Suprapubic skin (tissue), 4 donors: ENCODE measurements around the gene DCST1. TPM values are rescaled to one million over a fixed set of nuclear protein-coding genes. Genes with fewer than 3 reads are reported as not detected.

ENCODE experiments used
- DNase-seq, 2 donors: peaks; one replicate each; pipeline ENCODE4 v3.0.0-alpha.2; 2019; ENCODE audit warnings: low spot score in 2 of 2
- H3K27ac ChIP-seq: fragments of 200-600 bp; sonication (generic); one replicate; pipeline ENCODE4 v1.5.1; 2019
- H3K27me3 ChIP-seq: fragments of 200-600 bp; sonication (generic); one replicate; pipeline ENCODE4 v1.5.1; 2019
- H3K36me3 ChIP-seq: fragments of 200-600 bp; sonication (generic); one replicate; pipeline ENCODE4 v1.5.1; 2019
- H3K4me1 ChIP-seq: fragments of 200-600 bp; sonication (generic); one replicate; pipeline ENCODE4 v1.5.1; 2019
- H3K4me3 ChIP-seq: fragments of 200-600 bp; sonication (generic); one replicate; pipeline ENCODE4 v1.5.1; 2019; ENCODE audit warnings: mild to moderate bottlenecking
- H3K9me3 ChIP-seq: fragments of 200-600 bp; sonication (generic); one replicate; pipeline ENCODE4 v1.5.1; 2019
- EP300 ChIP-seq: sonication (generic); formaldehyde crosslinking; IDR thresholded peaks from one replicate; pipeline ENCODE4 v1.6.1; 2017; ENCODE audit warnings: antibody characterized with exemption
- POLR2A ChIP-seq, 2 donors: fragments of 450-650 bp; IDR thresholded peaks; one replicate each; pipeline ENCODE4 v1.6.1; 2017; ENCODE audit warnings: antibody characterized with exemption in 2 of 2, mild to moderate bottlenecking in 2 of 2, moderate library complexity in 2 of 2
- POLR2AphosphoS5 ChIP-seq, 3 donors: sonication (generic); formaldehyde crosslinking; IDR thresholded peaks; one replicate each; pipeline ENCODE4 v1.6.1; 2017; ENCODE audit warnings: antibody characterized with exemption in 3 of 3
- WGBS: methylation state at CpG from one replicate; pipeline ENCODE4 v1.1.5; 2018; 5-methylcytosine and 5-hydroxymethylcytosine counted together
- total RNA-seq, 4 donors: library from RNA; depleted of rRNA; stranded (reverse); fragments of >200 nt; gene quantifications; one replicate each; pipeline ENCODE4 v1.1.0, GENCODE V29; 2016
- TF ChIP-seq, protein P1 (sequence below), 2 donors: fragments of 200-600 bp in 1 of 2; fragments of 450-650 bp in 1 of 2; sonication (generic) in 1 of 2; IDR thresholded peaks; one replicate each; pipeline ENCODE4 v1.5.1; 2016 to 2019; ENCODE audit warnings: antibody characterized with exemption in 2 of 2, mild to moderate bottlenecking in 1 of 2, moderate library complexity in 1 of 2

The DCST1 gene
- total RNA-seq, 4 donors from 2014 or later: 0.55 to 8.2 (median 2.8) TPM

DNA sequence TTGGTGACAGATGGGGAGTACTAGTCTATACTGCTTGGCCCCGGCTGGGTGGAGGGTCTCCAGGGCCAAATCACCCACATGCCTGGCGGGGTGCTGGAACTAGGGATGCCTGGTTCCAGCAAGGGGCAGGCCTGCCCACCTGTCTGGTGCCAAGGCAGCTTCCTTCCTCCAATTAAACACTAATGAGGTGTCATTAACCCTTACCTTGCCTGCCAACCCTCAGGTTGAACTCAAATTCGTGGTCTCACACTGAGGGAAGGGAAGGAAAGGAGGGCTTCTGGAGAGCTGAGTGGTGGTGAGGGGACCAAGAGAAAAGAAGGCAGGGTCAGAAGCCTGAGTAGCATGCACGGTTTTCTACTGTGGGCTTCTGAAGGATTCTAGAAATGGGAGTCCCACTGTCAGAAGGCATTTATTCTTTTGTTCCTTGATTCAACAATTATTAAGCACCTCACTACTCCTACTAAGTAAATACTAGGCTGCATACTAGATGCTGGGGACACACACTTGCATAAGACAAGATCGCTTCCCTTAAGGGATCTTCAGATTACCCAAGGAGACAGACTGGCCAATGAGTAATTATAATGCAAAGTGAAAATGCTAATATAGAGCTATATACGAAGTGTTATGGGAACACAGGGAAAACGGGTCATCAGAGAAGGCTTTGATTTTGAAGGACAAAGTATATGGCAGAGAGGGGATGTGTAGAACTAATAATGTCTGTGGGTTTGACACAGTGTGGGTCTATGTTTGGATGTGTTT, 39.1 kb downstream of the DCST1 start:
- H3K4me1 ChIP-seq: peaks cover 72% of the 10 kb centered on the region
- 46% methylated on average over 7 of the region's 7 CpGs for WGBS
- peak overlapping the region; percentile 80 for H3K27ac ChIP-seq
- H3K4me3 ChIP-seq: no peak overlapping the region
- H3K27me3 ChIP-seq: no peaks in the 10 kb centered on the region
- TF ChIP-seq EP300 (no peak), POLR2A (IDR thresholded peaks at IDR 0.05) (no peak), POLR2AphosphoS5 (IDR thresholded peaks at IDR 0.05) (no peak)
- TF ChIP-seq, protein P1, sequence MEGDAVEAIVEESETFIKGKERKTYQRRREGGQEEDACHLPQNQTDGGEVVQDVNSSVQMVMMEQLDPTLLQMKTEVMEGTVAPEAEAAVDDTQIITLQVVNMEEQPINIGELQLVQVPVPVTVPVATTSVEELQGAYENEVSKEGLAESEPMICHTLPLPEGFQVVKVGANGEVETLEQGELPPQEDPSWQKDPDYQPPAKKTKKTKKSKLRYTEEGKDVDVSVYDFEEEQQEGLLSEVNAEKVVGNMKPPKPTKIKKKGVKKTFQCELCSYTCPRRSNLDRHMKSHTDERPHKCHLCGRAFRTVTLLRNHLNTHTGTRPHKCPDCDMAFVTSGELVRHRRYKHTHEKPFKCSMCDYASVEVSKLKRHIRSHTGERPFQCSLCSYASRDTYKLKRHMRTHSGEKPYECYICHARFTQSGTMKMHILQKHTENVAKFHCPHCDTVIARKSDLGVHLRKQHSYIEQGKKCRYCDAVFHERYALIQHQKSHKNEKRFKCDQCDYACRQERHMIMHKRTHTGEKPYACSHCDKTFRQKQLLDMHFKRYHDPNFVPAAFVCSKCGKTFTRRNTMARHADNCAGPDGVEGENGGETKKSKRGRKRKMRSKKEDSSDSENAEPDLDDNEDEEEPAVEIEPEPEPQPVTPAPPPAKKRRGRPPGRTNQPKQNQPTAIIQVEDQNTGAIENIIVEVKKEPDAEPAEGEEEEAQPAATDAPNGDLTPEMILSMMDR (IDR thresholded peaks at IDR 0.05): no peak
- DNase-seq: no peak
- H3K9me3 ChIP-seq: no peaks in the 10 kb centered on the region
- H3K36me3 ChIP-seq: peaks cover 10% of the 10 kb centered on the region

DNA sequence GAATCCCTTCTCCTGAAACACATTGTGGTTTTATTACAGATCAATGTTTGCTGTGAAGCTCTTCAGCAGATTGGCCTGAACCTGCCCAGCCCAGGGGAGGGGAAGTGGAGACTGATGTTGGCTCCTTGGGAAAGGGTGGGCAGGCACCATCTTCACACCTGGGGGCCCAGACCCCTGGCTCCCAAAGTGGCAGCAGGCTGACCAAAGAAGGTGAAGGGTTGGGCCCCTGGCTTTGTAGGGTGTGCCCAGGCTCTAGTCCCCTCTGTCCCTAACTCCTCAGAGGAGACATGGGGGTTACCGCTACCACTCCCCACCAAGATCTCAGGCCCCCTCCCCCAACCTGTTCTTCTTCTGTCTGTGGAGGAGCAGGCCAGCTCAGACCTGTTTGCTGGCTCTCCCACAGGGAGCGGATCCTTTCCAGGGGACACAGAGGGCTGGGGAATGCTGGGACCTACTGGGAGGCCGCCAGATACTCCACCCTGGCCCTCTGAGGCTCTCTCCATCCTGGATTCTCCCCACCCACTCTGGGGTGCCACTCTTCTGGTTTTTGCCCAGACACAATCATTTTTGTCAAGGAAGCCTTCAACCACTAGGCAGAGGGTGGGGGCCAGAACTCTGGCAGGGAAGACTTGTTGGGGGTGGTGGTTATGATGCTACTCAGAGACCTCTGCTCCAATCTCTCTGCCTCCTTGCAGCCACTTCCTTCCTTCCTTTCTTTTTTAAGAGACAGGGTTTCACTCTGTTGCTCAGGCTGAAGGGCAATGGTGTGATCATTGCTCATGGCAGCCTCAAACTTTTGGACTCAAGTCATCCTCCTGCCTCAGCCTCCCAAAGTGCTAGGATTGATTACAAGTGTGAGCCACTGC, 40.0 kb downstream of the DCST1 start:
- peak overlapping the region; percentile 80 for H3K27ac ChIP-seq

DNA sequence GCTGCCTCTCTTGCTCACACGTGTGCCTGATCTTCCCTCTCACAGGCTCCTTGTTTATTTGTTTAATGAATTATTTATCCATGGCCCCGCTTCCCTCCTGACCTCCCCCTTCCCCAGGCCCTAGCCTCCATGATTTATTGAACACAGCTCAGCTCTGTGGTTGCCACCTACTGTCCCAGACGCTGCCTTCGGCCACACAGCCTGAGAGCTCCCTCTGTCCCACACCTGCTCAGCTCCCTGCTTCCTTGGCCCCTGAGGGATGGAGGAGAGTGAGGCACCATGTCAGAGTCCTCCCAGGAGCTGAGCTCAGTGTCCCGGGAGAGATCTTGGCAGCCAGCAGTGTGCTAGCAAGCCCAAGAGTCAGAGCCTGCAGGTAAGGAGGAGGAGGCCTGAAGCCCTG, 41.9 kb downstream of the DCST1 start:
- Histone ChIP-seq H3K27me3 (peaks cover 15% of the 10 kb centered on the region), H3K4me3 (no peak overlapping the region), H3K36me3 (no peaks in the 10 kb centered on the region), H3K9me3 (no peaks in the 10 kb centered on the region), H3K27ac (peak overlapping the region; percentile 38), H3K4me1 (peaks cover 88% of the 10 kb centered on the region)
- no peak for DNase-seq
- TF ChIP-seq POLR2AphosphoS5 (IDR thresholded peaks at IDR 0.05) (no peak), POLR2A (IDR thresholded peaks at IDR 0.05) (no peak), EP300 (no peak)
- TF ChIP-seq, protein P1 (IDR thresholded peaks at IDR 0.05): no peak
- WGBS: 45% methylated on average over 5 of the region's 5 CpGs

More for the DNA sequence above, 40.0 kb downstream of the DCST1 start:
- H3K27me3 ChIP-seq: no peaks in the 10 kb centered on the region
- H3K4me3 ChIP-seq: no peak overlapping the region
- WGBS: 38% methylated on average over 2 of the region's 3 CpGs
- H3K9me3 ChIP-seq: no peaks in the 10 kb centered on the region
- H3K36me3 ChIP-seq: peaks cover 5% of the 10 kb centered on the region
- no peak for TF ChIP-seq POLR2A (IDR thresholded peaks at IDR 0.05)
- no peak for TF ChIP-seq EP300
- no peak for TF ChIP-seq POLR2AphosphoS5 (IDR thresholded peaks at IDR 0.05)
- TF ChIP-seq, protein P1 (IDR thresholded peaks at IDR 0.05): no peak
- H3K4me1 ChIP-seq: peaks cover 81% of the 10 kb centered on the region
- no peak for DNase-seq

DNA sequence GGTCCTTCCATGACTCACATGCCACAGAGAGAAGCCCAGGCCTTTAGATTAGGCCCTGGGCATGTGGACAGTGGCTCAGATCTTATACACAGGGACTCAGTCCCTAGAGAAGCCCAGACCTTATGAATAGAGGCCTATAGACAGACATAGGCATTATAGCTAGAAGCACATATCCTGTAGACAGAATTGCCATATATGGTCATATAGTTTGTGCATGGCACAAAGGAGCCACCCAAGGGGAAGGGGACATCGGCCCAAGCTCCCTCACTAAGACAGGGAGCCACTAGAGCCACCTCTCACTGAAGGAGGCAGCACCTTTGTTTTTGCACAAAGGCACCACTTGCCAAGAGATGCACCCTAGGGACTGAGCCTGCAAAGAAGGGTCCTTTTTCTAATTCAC, 42.7 kb downstream of the DCST1 start:
- no peak for DNase-seq
- Histone ChIP-seq H3K9me3 (no peaks in the 10 kb centered on the region), H3K4me3 (no peak overlapping the region), H3K27me3 (peaks cover 23% of the 10 kb centered on the region), H3K36me3 (no peaks in the 10 kb centered on the region), H3K27ac (peak overlapping the region; percentile 10), H3K4me1 (peaks cover 88% of the 10 kb centered on the region)
- 100% methylated on average over 1 of the region's 1 CpG for WGBS
- TF ChIP-seq EP300 (no peak), POLR2AphosphoS5 (IDR thresholded peaks at IDR 0.05) (no peak), POLR2A (IDR thresholded peaks at IDR 0.05) (no peak)
- TF ChIP-seq, protein P1 (IDR thresholded peaks at IDR 0.05): no peak

DNA sequence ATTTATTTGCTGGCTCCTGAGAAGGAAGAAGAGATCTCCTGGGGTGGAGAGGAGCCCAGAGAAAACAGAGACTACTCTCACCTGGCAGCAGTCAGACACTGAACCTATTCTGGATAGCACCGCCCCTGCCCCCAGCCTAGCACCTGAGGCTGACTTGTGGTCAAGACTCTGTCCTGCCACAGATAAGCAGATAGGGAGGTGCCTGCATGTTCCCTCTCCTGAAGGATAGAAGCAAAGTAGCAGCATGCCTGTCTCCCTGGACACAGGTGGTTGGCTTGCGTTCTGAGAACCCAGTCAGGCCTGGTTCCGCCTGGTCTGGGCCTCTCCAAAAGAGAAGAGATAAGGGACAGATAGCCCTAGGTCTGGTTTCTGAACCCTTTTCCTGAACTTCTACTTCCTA, 43.7 kb downstream of the DCST1 start:
- no peak for DNase-seq
- 86% methylated on average over 3 of the region's 3 CpGs for WGBS
- peaks cover 88% of the 10 kb centered on the region for H3K4me1 ChIP-seq
- peaks cover 33% of the 10 kb centered on the region for H3K27me3 ChIP-seq
- no peaks in the 10 kb centered on the region for H3K9me3 ChIP-seq
- no peak overlapping the region for H3K4me3 ChIP-seq
- H3K36me3 ChIP-seq: no peaks in the 10 kb centered on the region
- TF ChIP-seq POLR2AphosphoS5 (IDR thresholded peaks at IDR 0.05) (no peak), POLR2A (IDR thresholded peaks at IDR 0.05) (no peak), EP300 (no peak)
- TF ChIP-seq, protein P1 (IDR thresholded peaks at IDR 0.05): no peak
- peak overlapping the region; percentile 49 for H3K27ac ChIP-seq
